Endothelial cell of umbilical vein (primary cell): ENCODE results near the gene FAM13C. TPM values are rescaled to one million over a fixed set of nuclear protein-coding genes. Genes with fewer than 3 reads are reported as not detected.

Source experiments
- BruUV-seq: library from RNA; stranded (reverse); fragments of 400-500 nt; replicated peaks from 2 replicates; lab custom pipeline; 2021; lab: Mats Ljungman, UMichigan
- CTCF ChIA-PET: fragments of 300-600, 350-600 bp; sonication (Branson Sonifier 250); formaldehyde crosslinking; loops from one replicate; lab custom pipeline; 2021; ENCODE audit warnings: antibody characterized with exemption, inconsistent platforms; lab: Charles Lee
- POLR2A ChIA-PET: fragments of 300-600, 350-600 bp; sonication (Branson Sonifier 250); formaldehyde crosslinking; loops from one replicate; lab custom pipeline; 2021; ENCODE audit warnings: antibody characterized with exemption, inconsistent platforms; lab: Charles Lee
- DNase-seq: peaks from one replicate; pipeline ENCODE4 v3.0.0-alpha.2; 2011; ENCODE audit warnings: low read depth, low spot score
- FAIRE-seq: peaks from 2 replicates; lab custom pipeline; 2011; peaks lifted over from hg19 to GRCh38; lab: Jason Lieb, UNC
- H2AFZ ChIP-seq: 2 replicates; pipeline ENCODE4 v1.6.0; 2012; ENCODE audit warnings: low read depth, low read length, control low read depth, inconsistent platforms
- H3K27ac ChIP-seq: 2 replicates; pipeline ENCODE4 v1.5.1; 2011; ENCODE audit warnings: low read depth, mild to moderate bottlenecking, control low read depth, low read length, moderate library complexity; ENCODE audit not compliant: insufficient read depth
- H3K27me3 ChIP-seq, 2 experiments: 2 replicates each; pipeline versions ENCODE4 v1.6.0 to v1.6.1; 2011; ENCODE audit warnings: low read length in 2 of 2, mixed read lengths in 1 of 2; ENCODE audit not compliant: control insufficient read depth in 2 of 2, insufficient read depth in 2 of 2
- H3K36me3 ChIP-seq, 2 experiments: 2 replicates in 1 of 2; 3 replicates in 1 of 2; pipeline ENCODE4 v1.5.1; 2011; ENCODE audit warnings: low read length in 2 of 2, mild to moderate bottlenecking in 1 of 2, moderate library complexity in 1 of 2; ENCODE audit not compliant: control insufficient read depth in 2 of 2, insufficient read depth in 2 of 2; ENCODE audit errors: extremely low read depth in 1 of 2
- H3K4me1 ChIP-seq: 3 replicates; pipeline ENCODE4 v1.5.1; 2011; ENCODE audit warnings: mild to moderate bottlenecking, low read length; ENCODE audit not compliant: control insufficient read depth, insufficient read depth; ENCODE audit errors: extremely low read depth
- H3K4me2 ChIP-seq: 2 replicates; pipeline ENCODE4 v1.6.1; 2011; ENCODE audit warnings: low read length, control low read depth, mixed read lengths; ENCODE audit not compliant: insufficient read depth
- H3K4me3 ChIP-seq, 3 experiments: fragments of 200-600 bp in 1 of 3; sonication (generic), shearing (Covaris generic) in 1 of 3; replicated peaks in 1 of 3; 2 replicates each; pipeline ENCODE4 v1.5.1; 2011 to 2016; ENCODE audit warnings: control low read depth in 3 of 3, low read length in 3 of 3, mild to moderate bottlenecking in 2 of 3, inconsistent platforms in 1 of 3, low read depth in 1 of 3, moderate library complexity in 1 of 3; ENCODE audit not compliant: insufficient read depth in 1 of 3
- H3K79me2 ChIP-seq: 2 replicates; pipeline ENCODE4 v1.6.0; 2012; ENCODE audit warnings: low read length, inconsistent platforms; ENCODE audit not compliant: control insufficient read depth, insufficient read depth
- H3K9ac ChIP-seq: replicated peaks from 2 replicates; pipeline ENCODE3; 2011; ENCODE audit warnings: low read length, control low read depth; ENCODE audit not compliant: insufficient read depth; ENCODE audit errors: extremely low read depth
- H3K9me1 ChIP-seq: replicated peaks from 3 replicates; pipeline ENCODE4 v1.6.0; 2011; ENCODE audit warnings: mild to moderate bottlenecking, low read length; ENCODE audit not compliant: control insufficient read depth, insufficient read depth; ENCODE audit errors: extremely low read depth
- H3K9me3 ChIP-seq: replicated peaks from 2 replicates; pipeline ENCODE4 v1.5.1; 2012; ENCODE audit warnings: low read length, inconsistent platforms; ENCODE audit not compliant: control insufficient read depth, insufficient read depth
- H4K20me1 ChIP-seq: replicated peaks from 2 replicates; pipeline ENCODE3; 2011; ENCODE audit warnings: mild to moderate bottlenecking, low read length; ENCODE audit not compliant: control insufficient read depth, insufficient read depth; ENCODE audit errors: extremely low read depth
- FOS ChIP-seq: IDR thresholded peaks from 2 replicates; pipeline ENCODE4 v1.6.1; 2011; ENCODE audit warnings: mild to moderate bottlenecking, low read length, moderate library complexity, borderline replicate concordance; ENCODE audit not compliant: insufficient read depth
- GATA2 ChIP-seq: IDR thresholded peaks from 2 replicates; pipeline ENCODE4 v1.7.0; 2011; ENCODE audit warnings: low read depth, mild to moderate bottlenecking, moderate library complexity, mixed read lengths, low read length; ENCODE audit not compliant: insufficient read length, insufficient read depth
- JUN ChIP-seq: IDR thresholded peaks from 2 replicates; pipeline ENCODE4 v1.6.1; 2011; ENCODE audit warnings: borderline replicate concordance, low read depth; ENCODE audit not compliant: insufficient read length, insufficient read depth
- MAX ChIP-seq: IDR thresholded peaks from 2 replicates; pipeline ENCODE4 v1.6.1; 2011; ENCODE audit not compliant: insufficient read depth, insufficient read length
- POLR2A ChIP-seq: IDR thresholded peaks from 2 replicates; pipeline ENCODE4 v1.6.1; 2012; ENCODE audit warnings: low read depth, mild to moderate bottlenecking, control low read depth, low read length
- POLR2AphosphoS5 ChIP-seq: IDR thresholded peaks from 2 replicates; pipeline ENCODE4 v1.6.1; 2012; ENCODE audit warnings: low read depth, mild to moderate bottlenecking, control low read depth, low read length, moderate library complexity; ENCODE audit not compliant: insufficient read depth
- dilution Hi-C: fragments of 300-500 bp; cut with MboI; formaldehyde crosslinking; loops from one replicate; pipeline ENCODE4 v1.15.0; 2019; ENCODE audit warnings: low sequenced_read_pairs; ENCODE audit not compliant: extremely low pct_ligation_motif_present
- intact Hi-C: fragments of 100-400 bp; cut with micrococcal nuclease; formaldehyde crosslinking; loops from one replicate; pipeline ENCODE4 v1.10.0; 2022
- polyA plus RNA-seq, 4 experiments: library from polyadenylated mRNA; depleted of rRNA in 3 of 4; stranded (reverse) in 3 of 4; unstranded in 1 of 4; fragments of >200 nt; gene quantifications; 2 replicates each; pipeline versions ENCODE4 v1.2.1 to v1.2.3, GENCODE V29; 2011 to 2012; ENCODE audit warnings: missing spikeins in 1 of 4
- total RNA-seq: library from RNA; stranded (reverse); gene quantifications from 2 replicates; pipeline ENCODE4 v1.2.3, GENCODE V29; 2021
- TF ChIP-seq, protein P1 (sequence below), 2 donors: IDR thresholded peaks; 1 replicate in 1 of 2; 2 replicates in 1 of 2; pipeline ENCODE4 v1.5.1; 2011; ENCODE audit warnings: low read length in 2 of 2, mild to moderate bottlenecking in 2 of 2, moderate library complexity in 2 of 2, control low read depth in 1 of 2, inconsistent platforms in 1 of 2, low read depth in 1 of 2; ENCODE audit not compliant: insufficient read depth in 1 of 2; ENCODE audit errors: extremely low read depth in 1 of 2

Gene FAM13C
- total and polyA plus RNA-seq, 2 donors (not counting 3 experiments of a cell fraction or from before 2014, with no cell fraction given): 0.03 TPM; not detected in 1

DNA sequence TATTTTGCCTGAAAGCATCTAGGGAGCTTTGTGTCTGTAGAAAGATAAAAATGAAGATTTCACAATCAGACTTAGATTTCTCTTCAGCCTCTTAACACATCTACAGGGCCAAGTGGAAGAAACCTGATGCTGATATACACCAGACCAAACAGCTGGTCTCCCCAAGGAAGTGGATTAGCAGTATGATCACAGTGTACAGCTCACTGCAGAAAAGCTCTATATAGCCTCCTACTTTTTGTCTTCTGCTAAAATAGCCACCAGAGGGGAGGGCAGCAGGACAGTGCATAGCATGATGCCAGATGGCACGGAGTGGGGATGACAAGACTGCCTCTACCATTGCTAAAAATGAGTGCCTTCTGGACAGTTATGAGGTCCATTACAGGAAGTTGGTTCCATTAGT, 16.0 kb downstream of the FAM13C start:
- no TSS peak for BruUV-seq
- H3K27ac ChIP-seq: no peak overlapping the region
- no peaks in the 10 kb centered on the region for H3K4me1 ChIP-seq
- H3K27me3 ChIP-seq: no peaks in the 10 kb centered on the region
- H3K4me3 ChIP-seq: no peak overlapping the region
- no peaks in the 10 kb centered on the region for H3K79me2 ChIP-seq
- no peaks in the 10 kb centered on the region for H4K20me1 ChIP-seq
- H3K36me3 ChIP-seq: no peaks in the 10 kb centered on the region
- no peak overlapping the region for H3K4me2 ChIP-seq
- ChIA-PET POLR2A (no interaction called here), CTCF (no interaction called here)
- no peak for DNase-seq
- no peak for FAIRE-seq
- dilution Hi-C loops (no loop called here), intact Hi-C loops (no loop called here)
- no peak overlapping the region for H3K9ac ChIP-seq
- no peaks in the 10 kb centered on the region for H3K9me1 ChIP-seq
- TF ChIP-seq GATA2: no peak
- no peak overlapping the region for H2AFZ ChIP-seq
- H3K9me3 ChIP-seq: peaks cover 1% of the 10 kb centered on the region

GRCh38 chr10:59342723-59343122, 19.6 kb downstream of the FAM13C start:
- Histone ChIP-seq H3K9me1 (no peaks in the 10 kb centered on the region), H3K4me1 (no peaks in the 10 kb centered on the region), H3K36me3 (no peaks in the 10 kb centered on the region), H3K9me3 (peaks cover 2% of the 10 kb centered on the region), H3K9ac (no peak overlapping the region), H3K4me3 (no peak overlapping the region), H2AFZ (no peak overlapping the region), H3K4me2 (no peak overlapping the region), H3K79me2 (no peaks in the 10 kb centered on the region), H4K20me1 (no peaks in the 10 kb centered on the region), H3K27ac (no peak overlapping the region), H3K27me3 (no peaks in the 10 kb centered on the region)
- BruUV-seq: no TSS peak
- TF ChIP-seq MAX (no peak), FOS (no peak), POLR2AphosphoS5 (no peak), GATA2 (no peak), POLR2A (no peak), JUN (no peak)
- TF ChIP-seq, protein P1, sequence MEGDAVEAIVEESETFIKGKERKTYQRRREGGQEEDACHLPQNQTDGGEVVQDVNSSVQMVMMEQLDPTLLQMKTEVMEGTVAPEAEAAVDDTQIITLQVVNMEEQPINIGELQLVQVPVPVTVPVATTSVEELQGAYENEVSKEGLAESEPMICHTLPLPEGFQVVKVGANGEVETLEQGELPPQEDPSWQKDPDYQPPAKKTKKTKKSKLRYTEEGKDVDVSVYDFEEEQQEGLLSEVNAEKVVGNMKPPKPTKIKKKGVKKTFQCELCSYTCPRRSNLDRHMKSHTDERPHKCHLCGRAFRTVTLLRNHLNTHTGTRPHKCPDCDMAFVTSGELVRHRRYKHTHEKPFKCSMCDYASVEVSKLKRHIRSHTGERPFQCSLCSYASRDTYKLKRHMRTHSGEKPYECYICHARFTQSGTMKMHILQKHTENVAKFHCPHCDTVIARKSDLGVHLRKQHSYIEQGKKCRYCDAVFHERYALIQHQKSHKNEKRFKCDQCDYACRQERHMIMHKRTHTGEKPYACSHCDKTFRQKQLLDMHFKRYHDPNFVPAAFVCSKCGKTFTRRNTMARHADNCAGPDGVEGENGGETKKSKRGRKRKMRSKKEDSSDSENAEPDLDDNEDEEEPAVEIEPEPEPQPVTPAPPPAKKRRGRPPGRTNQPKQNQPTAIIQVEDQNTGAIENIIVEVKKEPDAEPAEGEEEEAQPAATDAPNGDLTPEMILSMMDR (IDR thresholded peaks at IDR 0.05; ENCODE audit: extremely low read depth in 1 of 2, insufficient read depth in 1 of 2, low read depth in 1 of 2, low read length in 2 of 2): no peak
- no peak for DNase-seq
- ChIA-PET POLR2A (no interaction called here), CTCF (no interaction called here)
- dilution Hi-C loops: no loop called here
- FAIRE-seq: no peak
- intact Hi-C loops: no loop called here
